GM19099 (cell line): Measurements from ENCODE around the gene PDE12.

Experiments
- POLR2A ChIP-seq: IDR thresholded peaks from 3 replicates; pipeline ENCODE4 v1.6.1; 2011; ENCODE audit warnings: low read depth; ENCODE audit not compliant: insufficient read length; ENCODE audit errors: extremely low read depth

PDE12 gene

GRCh38 chr3:57605683-57606082 is 49.6 kb downstream of the PDE12 start:
- TF ChIP-seq POLR2A, result no peak

GRCh38 chr3:57616233-57616632 is 60.2 kb downstream of the PDE12 start:
- no peak for TF ChIP-seq POLR2A
